Measurements from ENCODE around the gene CAPN8.
A peak's percentile ranks its signal among the peaks of the same experiment; 100 is the strongest.

The CAPN8 gene

GRCh38 chr1:223629126-223629457, 36.4 kb downstream of the CAPN8 start:
- TF ChIP-seq CTCF (conservative IDR thresholded peaks at IDR 0.05) = no peak
- TF ChIP-seq ZFX (IDR thresholded peaks at IDR 0.05) = no peak
- no peak overlapping the region for H3K27ac ChIP-seq

GRCh38 chr1:223628233-223629125, 37.0 kb downstream of the CAPN8 start:
- H3K27ac ChIP-seq = no peak overlapping the region
- TF ChIP-seq ZFX (IDR thresholded peaks at IDR 0.05) (no peak), CTCF (conservative IDR thresholded peaks at IDR 0.05) (peak; percentile 82)

- H3K27ac ChIP-seq = no peak overlapping the region
- TF ChIP-seq CTCF (conservative IDR thresholded peaks at IDR 0.05) (no peak), ZFX (IDR thresholded peaks at IDR 0.05) (no peak)
These were observed 43.2 kb downstream of the CAPN8 start for GRCh38 chr1:223622132-223622842.

- no peak overlapping the region for H3K27ac ChIP-seq
- TF ChIP-seq CTCF (conservative IDR thresholded peaks at IDR 0.05) (no peak), ZFX (IDR thresholded peaks at IDR 0.05) (no peak)
These were observed 44.2 kb downstream of the CAPN8 start for GRCh38 chr1:223621312-223621734.

GRCh38 chr1:223620297-223620897, 45.1 kb downstream of the CAPN8 start:
- TF ChIP-seq ZFX (IDR thresholded peaks at IDR 0.05) = no peak
- no peak for TF ChIP-seq CTCF (conservative IDR thresholded peaks at IDR 0.05)
- H3K27ac ChIP-seq = no peak overlapping the region

- H3K27ac ChIP-seq = no peak overlapping the region
- TF ChIP-seq ZFX (IDR thresholded peaks at IDR 0.05) (no peak), CTCF (conservative IDR thresholded peaks at IDR 0.05) (no peak)
These were observed 46.8 kb downstream of the CAPN8 start for GRCh38 chr1:223618680-223619079.

All from C4-2B (cell line).